Gastroesophageal sphincter (tissue), 2 donors: ENCODE data around the gene ANKS1B.

Experiments
- POLR2A ChIP-seq, 2 donors: fragments of 450-650 bp; IDR thresholded peaks; one replicate each; pipeline ENCODE4 v1.6.1; 2017; ENCODE audit warnings: antibody characterized with exemption in 2 of 2, mild to moderate bottlenecking in 2 of 2, moderate library complexity in 1 of 2
- POLR2AphosphoS5 ChIP-seq: sonication (generic); formaldehyde crosslinking; IDR thresholded peaks from one replicate; pipeline ENCODE4 v1.6.1; 2017; ENCODE audit warnings: antibody characterized with exemption

DNA sequence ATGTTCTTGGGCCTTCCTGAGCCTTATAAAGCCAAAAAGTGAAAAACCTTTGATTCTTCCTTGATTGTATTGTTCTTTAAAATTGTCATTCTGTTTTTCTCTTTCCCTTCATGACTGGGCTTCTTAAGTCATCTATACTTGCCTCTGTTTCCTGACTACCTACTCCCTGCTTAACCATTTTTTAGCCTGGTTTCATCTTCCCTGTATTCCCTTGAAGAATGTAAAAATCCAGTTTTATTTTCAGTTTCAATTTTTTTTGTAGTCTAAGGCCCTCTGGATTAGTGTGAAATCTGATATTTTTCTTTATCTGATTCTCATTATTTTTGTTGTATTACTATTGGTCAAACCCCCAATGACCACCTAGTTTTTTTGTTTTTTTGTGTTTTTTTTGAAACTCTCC lies 1293.4 kb downstream of the ANKS1B start:
- no peak for TF ChIP-seq POLR2A (IDR thresholded peaks at IDR 0.05)
- no peak for TF ChIP-seq POLR2AphosphoS5
